Activated CD8-positive, alpha-beta memory T cell treated with anti-CD3 and anti-CD28 coated beads for 4 hours (primary cell): ENCODE data around the gene ABCG5.

Experiments
- DNase-seq, 2 donors: peaks; one replicate each; pipeline ENCODE4 v3.0.0-alpha.2; 2020; ENCODE audit warnings: low read depth in 2 of 2

ABCG5 gene

DNA sequence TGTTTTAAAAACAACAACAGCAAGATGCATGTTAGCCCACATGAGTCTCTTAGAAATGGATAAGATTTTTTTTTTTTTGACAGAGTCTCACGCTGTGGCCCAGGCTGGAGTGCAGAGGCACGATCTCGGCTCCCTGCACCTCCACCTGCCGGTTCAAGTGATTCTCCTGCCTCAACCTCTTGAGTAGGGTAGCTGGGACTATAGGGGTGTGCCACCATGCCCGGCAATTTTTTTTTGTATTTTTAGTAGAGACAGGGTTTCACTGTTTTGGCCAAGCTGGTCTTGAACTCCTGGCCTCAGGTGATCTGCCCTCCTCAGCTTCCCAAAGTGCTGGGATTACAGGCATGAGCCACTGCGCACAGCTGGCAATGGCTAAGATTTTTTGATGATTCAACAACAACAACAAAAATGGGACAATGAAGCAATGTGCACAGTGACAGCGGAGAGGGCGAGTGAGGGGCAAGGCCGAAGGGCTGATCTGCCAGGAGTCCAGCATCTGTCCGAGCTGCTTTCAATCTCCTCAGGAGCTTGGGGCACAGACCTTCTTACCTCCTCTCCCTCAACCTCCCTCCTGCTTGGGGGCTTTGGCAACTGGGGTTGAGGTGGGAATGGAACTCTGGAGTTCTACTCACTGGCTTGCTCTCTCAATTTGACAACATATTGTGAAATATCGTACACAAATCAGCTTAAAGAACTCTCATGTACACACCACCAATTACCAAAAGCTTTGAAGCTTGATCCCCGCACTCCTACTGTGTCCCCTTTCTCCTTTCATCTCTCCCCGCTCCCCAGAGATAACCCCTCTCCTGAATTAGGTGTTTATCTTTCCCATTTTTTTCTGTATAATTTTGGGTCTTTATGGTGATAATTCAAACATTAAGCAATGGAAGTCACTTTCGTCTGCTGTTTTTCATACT lies 3.6 kb upstream of the ABCG5 start:
- no peak for DNase-seq

DNA sequence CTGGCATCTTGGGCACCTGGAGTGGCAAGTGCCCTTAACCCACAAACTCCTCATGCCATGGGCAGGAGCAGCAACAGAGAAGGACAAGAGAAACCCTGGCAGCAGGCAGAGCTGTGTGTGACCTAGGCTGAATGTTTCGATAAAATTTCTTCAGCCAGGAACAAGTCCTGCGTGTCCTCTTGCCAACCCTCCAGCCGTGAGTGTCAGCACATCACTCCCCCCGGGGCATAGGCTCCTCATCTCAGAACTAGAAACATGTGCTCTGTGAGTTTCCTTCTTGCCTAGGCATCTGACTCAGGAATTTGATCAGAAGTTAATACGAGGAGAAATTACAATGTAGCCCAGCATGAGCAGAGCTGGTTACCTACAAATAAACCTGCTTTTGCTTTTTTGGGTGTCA lies 2.3 kb upstream of the ABCG5 start:
- no peak for DNase-seq

DNA sequence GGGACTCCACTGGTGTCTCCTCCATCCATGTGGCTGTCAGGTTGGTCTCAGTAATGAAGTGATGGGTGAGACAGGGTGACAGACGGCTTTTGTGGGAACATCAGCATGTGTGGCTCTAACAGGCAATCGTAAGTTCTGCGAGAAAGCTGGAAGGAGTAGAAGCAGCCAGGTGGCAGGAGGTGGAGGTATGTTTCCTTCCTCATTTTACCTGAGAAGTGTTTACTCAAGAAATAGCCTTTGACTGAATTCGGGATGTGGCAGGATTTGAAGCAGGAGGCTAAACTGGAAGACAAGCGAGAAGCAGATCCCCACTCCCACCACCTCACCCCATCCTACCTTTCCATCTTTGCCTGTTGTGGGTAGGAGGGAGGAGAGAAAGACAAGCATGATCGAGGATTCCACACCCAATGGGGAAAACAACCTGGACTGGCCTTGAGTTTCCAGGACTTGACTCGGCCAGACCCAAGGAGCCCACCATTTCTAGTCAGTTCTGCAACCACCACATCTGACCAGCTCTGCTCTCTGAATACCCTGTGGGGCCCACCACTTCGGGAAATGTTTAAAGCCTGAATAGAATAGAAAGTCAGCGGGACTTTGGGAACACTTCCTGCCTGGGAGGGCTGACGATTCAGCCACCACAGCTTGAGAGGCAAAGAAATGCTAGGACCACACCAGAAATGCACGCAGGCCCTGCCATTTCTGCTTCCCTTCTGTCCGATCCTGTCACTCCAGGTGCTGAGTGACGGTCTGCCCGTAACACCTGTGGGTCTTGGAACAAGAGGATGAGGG lies 1.3 kb upstream of the ABCG5 start:
- DNase-seq: no peak

DNA sequence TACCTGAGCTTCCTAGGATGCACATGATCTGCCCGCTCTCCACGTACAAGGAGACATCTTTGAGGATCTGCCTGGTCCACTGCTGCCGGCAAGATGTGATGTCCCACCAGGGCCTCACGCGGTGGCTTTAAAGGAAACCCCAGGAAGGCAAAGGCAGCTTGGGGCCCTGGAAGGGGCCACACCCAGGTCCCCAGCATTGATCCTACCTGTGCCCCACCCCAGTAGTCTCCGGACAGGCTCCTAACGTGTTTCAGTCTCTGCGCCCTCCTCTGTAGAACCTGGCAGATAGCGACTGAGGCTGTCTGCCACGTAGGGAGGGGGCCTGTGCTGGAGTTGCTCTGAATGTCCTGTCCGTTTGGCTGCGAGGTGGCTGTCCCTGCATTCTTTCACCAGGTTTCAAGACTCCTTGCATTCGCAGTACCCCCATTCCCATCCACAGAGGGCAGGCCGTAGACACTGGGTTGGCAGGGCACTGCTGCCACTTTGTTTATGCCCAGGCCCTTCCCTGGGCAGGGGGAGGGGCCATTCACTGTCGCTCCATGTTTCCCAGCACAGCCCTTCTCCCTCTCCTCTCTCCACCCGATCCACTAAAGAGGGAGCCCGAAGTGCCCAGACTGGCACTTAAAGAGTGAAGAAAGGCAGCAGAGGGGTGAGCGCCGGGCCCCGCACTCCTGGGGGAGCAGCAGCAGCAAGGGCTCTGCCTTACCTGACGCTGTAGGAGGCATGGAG lies 644 bp downstream of the ABCG5 start:
- no peak for DNase-seq

DNA sequence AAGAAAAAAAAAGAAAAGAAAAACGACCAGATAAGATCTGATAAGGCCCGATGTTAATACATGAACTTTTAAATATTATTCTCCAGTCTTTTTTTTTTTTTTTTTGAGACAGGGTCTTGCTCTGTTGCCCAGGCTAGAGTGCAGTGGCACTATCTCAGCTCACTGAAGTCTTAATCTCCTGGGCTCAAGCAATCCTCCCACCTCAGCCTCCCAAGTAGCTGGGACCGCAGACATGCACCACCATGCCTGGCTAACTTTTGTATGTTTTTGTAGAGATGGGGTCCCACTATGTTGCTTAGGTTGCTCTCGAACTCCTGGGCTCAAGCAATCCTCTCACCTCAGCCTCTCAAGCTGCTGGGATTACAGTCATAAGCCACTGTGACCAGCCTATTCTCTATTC lies 1.6 kb downstream of the ABCG5 start:
- DNase-seq: no peak

DNA sequence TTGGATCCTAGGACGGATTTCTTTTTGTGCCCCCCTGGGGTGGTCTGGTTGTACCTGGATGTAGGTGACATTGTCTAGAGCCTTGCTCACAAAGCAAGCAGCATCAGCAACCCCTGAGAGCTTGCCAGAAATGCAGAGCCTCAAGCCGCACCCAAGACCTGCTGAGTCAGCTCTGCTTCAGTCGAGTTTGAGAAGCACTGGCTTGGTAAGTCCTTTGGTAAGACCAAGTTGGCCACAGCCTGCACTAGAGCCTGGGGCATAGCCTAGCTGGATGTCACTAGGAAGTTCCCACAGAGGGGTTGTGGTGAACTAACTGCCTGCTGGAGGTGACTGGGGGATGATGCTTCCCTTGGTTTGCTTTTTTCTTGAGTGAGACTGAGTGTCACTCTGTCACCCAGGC lies 6.2 kb downstream of the ABCG5 start:
- no peak for DNase-seq

DNA sequence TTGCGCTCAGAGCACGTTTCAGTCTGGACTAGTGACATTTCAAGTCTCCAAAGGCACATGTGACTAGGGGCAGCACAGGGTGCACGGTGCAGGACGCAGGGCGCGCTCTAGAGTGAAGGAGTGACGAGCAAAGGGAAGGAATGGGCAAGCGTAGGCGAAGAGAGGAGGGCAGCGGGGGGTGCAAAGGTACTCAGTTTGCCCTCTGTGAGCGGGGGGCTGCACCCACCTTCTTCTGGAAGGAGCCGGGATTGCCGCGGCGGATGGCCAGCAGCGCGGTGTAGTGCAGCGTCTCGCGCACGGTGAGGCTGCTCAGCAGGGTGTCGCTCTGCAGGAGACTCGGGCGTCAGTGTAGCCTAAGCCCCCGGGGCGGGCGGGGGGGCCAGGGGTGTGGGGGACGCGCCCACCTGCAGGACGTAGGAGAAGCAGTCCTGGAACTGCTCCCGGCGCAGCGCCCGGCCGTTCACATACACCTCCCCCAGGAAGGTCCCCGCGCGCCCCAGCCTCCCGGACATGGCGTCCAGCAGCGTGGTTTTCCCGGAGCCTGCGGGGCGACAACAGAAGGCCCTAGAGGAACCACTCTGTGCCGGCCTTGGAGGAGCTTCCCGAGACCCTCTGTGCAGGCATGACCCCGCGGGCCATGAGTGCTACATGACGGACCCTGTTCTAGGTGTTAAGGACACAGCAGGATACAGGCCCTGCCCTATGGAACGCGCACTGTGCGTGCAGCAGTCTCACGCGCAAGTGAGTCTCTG lies 6.9 kb downstream of the ABCG5 start:
- DNase-seq: no peak

DNA sequence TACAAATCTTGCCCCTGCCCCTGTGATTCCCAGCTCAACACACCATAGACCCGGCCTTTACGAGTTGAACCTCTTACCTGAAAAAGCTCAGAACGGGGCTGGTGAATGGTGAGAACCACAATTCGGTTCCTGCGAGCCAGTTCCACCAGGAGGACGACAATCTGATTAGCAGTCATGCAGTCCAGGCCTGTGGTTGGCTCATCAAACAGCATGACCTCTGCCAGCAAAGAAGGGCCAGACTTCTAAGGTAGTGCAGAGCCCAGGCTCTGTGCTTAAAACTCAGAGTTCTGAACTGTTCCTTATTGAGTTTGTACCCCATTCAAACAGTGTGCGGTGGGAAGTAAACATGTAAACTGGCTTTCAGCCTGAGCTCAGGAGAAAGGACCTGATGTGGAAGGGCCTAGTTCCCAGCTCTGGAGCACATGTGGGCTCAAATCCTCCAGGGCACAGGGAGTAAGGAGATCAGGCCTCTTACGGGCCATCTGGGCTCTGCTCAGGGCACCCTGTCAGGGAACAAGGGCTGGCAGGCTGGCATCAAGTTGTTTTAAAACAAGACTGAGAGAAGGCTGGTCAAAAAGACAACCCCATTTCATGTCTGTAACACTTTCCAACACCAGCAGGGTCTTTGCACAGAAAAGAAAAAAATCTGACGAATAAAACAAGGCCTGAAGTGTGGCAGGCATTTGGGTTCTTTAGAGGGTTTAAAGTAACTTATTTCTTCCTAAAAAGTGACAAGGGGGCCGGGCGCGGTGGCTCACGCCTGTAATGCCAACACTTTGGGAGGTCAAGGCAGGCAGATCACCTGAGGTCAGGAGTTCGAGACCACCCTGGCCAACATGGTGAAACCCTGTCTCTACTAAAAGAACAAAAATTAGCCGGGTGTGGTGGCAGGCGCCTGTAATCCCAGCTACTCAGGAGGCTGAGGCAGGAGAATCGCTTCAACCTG lies 12.1 kb downstream of the ABCG5 start:
- no peak for DNase-seq

DNA sequence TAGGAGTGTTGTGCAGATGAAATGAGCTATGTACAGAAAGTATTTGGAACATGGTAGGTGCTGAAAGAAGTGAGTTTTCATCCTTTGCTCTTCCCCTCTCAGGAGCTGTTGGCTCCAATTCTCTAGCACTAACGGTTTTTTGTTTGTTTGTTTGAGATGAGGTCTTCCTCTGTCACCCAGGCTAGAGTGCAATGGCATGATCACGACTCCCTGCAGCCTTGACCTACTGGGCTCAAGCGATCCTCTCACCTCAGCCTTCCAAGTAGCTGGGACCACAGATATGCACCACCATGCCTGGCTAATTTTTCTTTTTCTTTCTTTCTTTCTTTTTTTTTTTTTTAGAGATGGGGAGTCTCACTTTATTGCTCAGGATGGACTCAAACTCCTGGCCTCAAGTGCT lies 12.8 kb downstream of the ABCG5 start:
- no peak for DNase-seq

DNA sequence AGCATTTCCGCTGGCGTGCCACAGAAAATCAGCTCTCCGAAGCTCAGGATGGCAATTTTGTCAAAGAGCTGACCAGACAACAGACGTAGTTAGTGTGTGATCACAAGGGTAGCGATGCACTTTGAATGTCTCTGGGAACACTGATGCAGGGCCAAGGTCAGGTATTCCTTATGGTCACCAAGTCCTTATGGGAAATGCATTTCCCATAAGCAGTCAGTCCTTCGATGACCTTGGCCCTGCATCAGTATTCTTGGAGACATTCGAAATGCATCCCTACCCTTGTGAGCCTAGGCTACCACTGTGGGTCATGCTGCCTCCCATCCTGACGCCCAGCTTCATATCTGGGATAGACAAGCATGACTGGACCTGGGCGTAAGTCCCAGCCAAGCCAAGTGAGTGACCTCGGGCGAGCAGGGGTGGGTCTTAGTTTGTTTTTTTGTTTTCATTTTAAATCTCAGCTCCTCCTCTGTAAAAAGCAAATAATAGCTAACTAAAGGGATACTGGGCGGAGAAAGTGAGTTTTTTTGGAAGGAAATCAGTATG lies 13.6 kb downstream of the ABCG5 start:
- DNase-seq: no peak

DNA sequence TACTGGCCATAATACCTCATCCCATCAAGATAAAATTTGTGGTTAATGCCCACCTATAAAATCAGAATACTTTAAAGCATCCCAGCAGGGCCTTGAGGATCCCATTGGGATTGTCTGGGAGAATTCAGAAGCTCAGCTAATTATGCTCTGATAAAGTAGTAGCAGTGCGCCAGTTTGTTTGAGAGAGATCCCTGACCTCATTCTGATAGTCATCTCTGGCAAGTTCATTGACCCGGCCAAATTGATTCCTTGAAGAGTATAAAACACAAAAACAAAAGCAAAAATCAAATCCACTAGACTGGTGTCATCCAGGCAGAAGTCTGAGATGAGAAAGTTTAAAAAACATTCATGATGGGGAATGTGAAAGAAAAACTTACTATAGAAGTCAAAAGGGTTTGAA lies 14.1 kb downstream of the ABCG5 start:
- DNase-seq: no peak

DNA sequence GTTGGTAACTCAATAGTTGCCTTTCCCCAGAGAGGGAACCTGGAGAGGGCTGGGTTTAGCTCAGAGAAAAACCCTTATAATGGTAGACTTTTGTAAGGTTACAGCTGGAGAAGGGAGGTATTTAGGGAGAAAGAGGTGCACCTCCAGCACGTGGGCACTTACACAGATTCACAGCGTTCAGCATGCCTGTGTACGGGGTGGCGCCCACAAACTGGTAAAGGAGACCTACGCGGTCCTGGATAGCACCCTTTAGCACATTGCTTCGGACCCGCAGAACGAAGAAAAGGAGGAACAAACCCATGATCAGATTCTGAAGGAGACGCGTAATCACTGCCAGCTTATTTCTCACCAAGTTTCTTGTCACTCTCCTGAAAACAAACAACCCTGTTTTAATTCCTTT lies 14.9 kb downstream of the ABCG5 start:
- DNase-seq: no peak

DNA sequence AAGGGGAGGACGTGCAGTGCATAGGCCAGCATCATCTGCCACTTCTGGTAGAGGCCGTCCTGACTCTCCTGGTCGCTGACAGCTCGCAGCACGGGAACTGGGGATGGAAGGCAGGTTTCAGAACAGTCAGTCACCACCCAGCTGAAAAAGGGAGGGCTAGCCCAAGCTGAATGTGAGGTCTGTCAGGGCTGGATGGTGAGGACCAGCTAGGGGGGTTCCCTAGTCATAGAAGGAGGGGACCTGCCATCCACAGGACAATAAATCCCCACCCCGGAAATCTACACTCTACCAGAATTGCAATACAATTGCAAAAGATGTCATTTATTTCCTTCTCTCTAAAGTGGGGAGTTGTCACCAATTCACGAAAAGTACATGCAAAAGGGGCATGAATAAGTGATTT lies 15.8 kb downstream of the ABCG5 start:
- no peak for DNase-seq

DNA sequence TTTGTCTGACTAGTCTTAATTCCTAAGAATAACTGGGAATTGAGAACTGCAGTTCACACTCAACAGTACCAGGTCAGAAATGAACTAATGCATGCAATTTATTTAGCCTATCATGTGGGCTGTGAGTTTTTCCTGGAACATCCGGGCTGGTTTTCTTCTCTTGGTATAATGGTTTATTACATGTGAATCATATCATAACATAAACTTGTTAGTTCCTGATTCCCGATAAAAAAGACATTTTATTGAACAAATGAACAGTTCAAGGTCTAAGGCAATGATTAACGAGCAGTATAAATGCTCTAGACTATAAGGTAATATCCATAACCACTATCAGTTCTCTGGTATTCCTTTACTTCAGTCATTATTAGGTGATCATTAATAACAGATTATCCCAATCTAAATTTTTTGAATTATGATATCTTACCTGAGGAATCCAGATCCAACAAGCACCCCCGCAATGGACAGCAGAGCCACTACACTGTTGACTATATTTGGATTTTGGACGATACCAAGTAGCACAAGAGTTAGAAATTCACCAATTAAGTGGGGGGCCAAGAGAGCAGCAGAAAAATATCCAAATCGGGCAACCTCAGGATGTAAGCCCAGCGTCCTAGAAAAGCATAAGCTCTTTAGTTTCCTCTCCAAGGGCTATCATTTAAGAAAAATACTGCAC lies 19.0 kb downstream of the ABCG5 start:
- no peak for DNase-seq

DNA sequence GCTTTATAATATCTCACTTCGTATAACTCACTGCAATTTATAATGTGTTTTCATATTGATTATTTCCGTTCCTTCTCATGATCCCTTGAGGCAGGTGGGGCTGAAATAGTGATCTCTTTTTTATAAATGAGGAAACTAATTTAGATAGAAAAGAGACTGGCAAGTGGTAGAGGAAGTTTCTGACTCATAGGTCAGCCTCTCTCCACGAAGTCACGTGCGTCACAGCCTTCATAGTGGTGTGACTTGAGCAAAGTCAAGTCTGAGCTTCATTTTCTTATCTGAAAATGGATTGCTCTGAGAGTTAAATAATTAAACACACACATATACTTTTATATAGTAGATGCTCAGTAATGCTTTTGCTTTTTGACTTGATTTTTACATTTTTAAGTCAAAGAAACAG lies 19.9 kb downstream of the ABCG5 start:
- no peak for DNase-seq

DNA sequence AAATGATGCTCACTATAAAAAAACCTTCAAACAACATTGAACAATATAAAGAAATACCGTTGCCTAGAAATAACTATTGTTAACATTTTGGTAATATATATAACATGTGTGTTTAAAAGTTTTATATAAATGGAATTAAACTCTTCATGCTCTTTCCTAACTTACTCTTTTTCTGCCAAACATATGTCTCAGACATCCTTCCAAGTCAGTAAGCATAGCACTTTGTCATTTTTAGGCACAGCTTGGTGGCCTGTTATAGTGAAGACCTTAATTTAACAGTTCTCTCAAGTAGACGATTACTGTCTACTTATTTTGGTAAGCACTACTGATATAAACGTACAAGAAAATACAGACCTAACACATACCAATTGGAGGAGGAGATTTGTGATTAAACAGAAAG lies 23.9 kb downstream of the ABCG5 start:
- DNase-seq: no peak

DNA sequence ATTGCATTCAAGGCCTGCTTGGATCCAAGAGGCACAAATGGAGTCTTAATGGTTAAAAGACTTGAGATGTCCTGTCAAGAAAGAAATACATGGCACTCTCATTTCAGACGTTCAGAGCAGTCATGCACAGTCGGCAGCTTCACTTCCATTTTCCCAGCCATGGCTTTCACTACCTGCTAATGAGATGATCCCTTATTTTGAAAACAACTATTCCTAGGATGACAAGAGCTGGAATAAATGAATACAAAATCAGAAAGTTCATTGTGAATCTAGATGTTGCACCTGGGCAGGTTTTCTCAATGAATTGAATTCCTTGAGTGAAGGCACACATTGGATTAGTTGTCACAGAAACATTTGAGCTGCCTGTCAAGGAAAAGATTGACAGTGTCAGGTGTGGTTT lies 25.7 kb downstream of the ABCG5 start:
- DNase-seq: no peak

DNA sequence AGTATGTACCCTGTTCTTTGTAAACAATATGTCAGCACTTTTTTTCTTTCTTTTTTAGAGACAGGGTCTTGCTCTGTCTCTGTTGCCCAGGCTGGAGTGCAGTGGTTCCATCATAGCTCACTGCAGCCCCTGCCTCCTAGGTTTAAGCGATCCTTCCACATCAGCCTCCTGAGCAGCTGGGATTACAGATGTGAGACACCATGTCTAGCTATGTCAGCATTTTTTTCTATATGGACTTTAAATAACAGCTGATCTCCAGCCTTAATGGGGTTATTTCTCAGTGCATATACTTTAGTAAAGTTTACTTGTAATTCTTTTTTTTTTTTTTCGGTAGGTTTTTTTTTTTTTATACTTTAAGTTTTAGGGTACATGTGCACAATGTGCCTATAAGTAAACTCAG lies 26.6 kb downstream of the ABCG5 start:
- no peak for DNase-seq

DNA sequence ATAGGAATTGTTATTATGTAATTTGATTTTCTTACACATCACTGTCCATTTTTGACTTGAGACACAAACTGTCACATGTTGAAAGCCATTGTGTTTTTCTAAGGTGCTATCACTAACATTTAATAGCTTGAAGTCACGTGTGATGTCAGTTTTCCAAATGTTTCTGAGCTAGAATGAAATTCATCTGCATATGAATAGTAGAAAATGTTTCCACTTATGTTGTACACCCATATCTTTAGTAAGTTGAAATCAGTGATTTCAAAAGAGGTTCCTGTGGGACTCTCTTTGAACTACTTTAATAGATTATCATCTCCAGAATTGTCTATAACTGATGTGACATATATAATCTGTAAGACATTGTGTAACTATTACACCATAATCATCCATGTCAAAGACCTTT lies 27.8 kb downstream of the ABCG5 start:
- no peak for DNase-seq

DNA sequence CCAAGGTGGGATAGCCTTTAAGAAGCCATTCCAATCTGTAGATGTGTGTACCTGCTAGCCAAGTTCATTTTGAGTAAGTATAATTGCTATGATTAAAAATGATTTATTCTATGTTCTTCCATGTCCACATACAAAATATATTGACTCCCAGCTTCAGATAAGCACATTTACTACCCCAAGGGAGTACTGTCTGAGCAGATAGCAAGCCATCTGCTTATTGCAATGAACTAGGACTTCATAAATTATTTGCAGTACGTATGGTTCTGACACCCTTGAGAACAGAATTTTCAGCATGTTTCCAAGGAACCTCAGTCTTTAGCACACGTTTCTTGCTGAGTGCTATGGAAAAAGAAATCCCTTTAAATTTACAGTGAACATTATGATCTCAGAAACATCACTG lies 28.2 kb downstream of the ABCG5 start:
- DNase-seq: no peak
